ENCODE measurements around the gene MED12L. TPM values are rescaled to one million over a fixed set of nuclear protein-coding genes. Genes with fewer than 3 reads are reported as not detected.

Gene MED12L
- total RNA-seq, 2 experiments from 2014 or later = 1.6 to 2.1 TPM

GRCh38 chr3:151171145-151171757, 85.8 kb downstream of the MED12L start:
- peak; percentile 39 for DNase-seq
- Mint-ChIP-seq H3K4me1 (peaks cover 50% of the 10 kb centered on the region), H3K9me3 (no peaks in the 10 kb centered on the region), H3K27me3 (no peaks in the 10 kb centered on the region), H3K4me3 (peak overlapping the region; percentile 49), H3K27ac (peak overlapping the region; percentile 88), H3K36me3 (no peaks in the 10 kb centered on the region)

GRCh38 chr3:151174351-151174750, 88.9 kb downstream of the MED12L start:
- no peak for DNase-seq
- Mint-ChIP-seq H3K4me1 (peaks cover 39% of the 10 kb centered on the region), H3K9me3 (no peaks in the 10 kb centered on the region), H3K27me3 (no peaks in the 10 kb centered on the region), H3K27ac (no peak overlapping the region), H3K4me3 (no peak overlapping the region), H3K36me3 (no peaks in the 10 kb centered on the region)

DNA sequence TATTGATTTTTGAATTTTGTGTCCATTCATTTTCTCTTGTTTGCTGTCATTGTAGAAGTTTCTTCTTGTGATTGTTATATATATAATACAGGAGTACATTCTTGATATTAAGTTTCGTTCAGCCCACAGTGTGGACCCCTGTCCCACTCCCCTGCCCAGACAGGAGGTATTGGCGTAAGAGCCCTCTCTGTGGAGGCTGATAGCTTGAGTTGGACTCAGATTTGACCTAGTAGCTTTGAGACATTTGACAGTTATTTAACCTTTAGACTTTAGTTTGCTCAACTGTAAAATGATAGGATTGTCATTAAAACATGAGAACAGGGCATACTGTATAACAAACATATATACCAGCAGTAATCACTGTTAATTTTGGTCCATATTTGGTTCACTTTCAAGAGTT, 90.5 kb downstream of the MED12L start:
- Mint-ChIP-seq H3K27ac (no peak overlapping the region), H3K4me3 (no peak overlapping the region), H3K9me3 (no peaks in the 10 kb centered on the region), H3K36me3 (no peaks in the 10 kb centered on the region), H3K27me3 (no peaks in the 10 kb centered on the region), H3K4me1 (peaks cover 27% of the 10 kb centered on the region)
- DNase-seq = no peak

DNA sequence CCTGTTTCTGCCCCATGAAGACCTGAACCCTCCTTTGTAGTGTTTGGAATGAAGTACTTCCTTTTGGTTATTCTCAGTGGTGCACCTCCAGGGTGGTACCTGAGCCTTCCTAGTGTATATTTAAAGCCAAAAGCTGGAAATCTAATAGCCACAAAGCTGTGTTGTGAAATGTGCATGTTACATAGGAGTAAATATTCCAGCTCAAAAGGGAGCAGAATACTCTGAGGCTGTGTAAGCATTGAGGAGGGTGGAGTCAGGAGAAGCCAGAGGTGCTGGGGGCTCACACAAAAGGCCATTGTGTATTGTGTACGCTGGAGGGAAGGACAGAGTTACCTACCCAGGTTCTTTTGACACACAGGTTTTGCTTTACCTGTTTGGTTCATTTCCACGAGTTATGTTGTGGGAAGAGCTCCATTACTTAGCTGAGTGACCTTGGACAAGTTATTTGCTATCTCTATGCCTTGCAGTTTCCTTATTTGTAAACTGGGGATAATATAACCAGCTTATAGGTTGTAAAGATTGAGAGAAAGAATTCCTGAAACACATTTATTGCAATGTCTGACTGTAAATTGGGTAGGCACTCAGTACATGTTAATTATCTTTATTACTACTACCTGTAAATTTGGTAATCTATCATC, 92.9 kb downstream of the MED12L start:
- no peak for DNase-seq
- H3K9me3 Mint-ChIP-seq = no peaks in the 10 kb centered on the region
- no peaks in the 10 kb centered on the region for H3K27me3 Mint-ChIP-seq
- H3K27ac Mint-ChIP-seq = no peak overlapping the region
- no peaks in the 10 kb centered on the region for H3K36me3 Mint-ChIP-seq
- H3K4me3 Mint-ChIP-seq = no peak overlapping the region
- H3K4me1 Mint-ChIP-seq = peaks cover 19% of the 10 kb centered on the region

DNA sequence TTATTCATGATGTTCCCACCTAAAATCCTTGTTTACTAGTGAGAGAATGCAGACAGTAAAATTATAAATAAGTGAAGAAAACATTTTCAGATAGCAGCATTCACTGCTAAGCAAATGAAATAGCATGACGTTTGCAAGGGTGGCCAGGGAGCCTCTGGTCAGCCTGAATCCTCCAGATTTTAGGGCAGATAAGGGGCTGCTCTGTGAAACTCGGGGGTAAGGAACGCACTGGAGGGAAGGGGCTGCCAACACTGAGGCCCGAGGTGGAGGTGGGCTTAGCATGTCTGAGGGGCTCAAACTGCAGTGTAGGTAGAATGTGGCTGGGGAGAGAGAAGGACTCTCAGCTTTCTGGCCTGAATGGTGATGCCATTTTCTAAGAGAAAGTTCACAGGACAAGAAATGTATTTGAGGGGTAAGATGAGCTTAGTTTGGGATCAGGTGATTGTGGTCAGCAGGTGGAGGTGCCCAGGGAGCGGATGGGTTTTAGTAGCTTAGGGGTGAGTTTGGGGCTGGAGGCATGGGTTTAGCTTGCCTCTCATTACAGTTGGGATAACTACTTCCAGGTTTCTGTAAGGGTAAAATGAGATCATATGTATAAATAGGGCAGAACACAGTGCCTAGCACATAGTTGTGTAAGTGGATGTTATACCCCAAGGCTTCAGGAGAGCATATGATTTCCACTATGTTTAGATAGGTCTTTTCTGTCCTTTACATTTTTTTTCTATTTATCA, 97.0 kb downstream of the MED12L start:
- Mint-ChIP-seq H3K27me3 (no peaks in the 10 kb centered on the region), H3K9me3 (no peaks in the 10 kb centered on the region), H3K27ac (no peak overlapping the region), H3K4me3 (no peak overlapping the region), H3K36me3 (peaks cover 8% of the 10 kb centered on the region), H3K4me1 (peaks cover 34% of the 10 kb centered on the region)
- no peak for DNase-seq

- Mint-ChIP-seq H3K27ac (peak overlapping the region; percentile 59), H3K36me3 (peaks cover 8% of the 10 kb centered on the region), H3K4me3 (peak overlapping the region; percentile 58), H3K4me1 (peaks cover 38% of the 10 kb centered on the region), H3K27me3 (no peaks in the 10 kb centered on the region), H3K9me3 (no peaks in the 10 kb centered on the region)
- DNase-seq = no peak
Observed at GRCh38 chr3:151183265-151183671, 97.8 kb downstream of the MED12L start.

DNA sequence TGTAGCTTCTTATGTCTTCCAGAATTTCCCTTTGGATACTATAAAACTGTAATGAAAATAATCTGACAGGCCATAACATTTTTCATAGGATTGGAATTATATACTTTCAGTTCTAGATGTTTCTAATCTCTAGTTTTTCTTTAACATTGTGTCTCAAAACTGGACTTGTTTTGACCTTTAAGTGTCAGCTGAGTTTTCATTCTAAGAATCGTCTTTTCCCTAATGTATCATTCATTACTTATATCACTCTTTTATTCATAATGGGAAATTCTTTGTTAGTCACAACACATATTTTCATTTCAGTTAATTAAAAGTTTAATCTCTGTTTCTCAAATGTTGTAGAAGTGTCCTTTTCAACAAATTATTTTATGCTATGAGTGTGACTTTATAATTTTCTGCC, 105.6 kb downstream of the MED12L start:
- Mint-ChIP-seq H3K9me3 (peaks cover 16% of the 10 kb centered on the region), H3K27me3 (no peaks in the 10 kb centered on the region), H3K4me3 (no peak overlapping the region), H3K27ac (peak overlapping the region; percentile 87), H3K36me3 (peaks cover 38% of the 10 kb centered on the region), H3K4me1 (peaks cover 52% of the 10 kb centered on the region)
- no peak for DNase-seq

DNA sequence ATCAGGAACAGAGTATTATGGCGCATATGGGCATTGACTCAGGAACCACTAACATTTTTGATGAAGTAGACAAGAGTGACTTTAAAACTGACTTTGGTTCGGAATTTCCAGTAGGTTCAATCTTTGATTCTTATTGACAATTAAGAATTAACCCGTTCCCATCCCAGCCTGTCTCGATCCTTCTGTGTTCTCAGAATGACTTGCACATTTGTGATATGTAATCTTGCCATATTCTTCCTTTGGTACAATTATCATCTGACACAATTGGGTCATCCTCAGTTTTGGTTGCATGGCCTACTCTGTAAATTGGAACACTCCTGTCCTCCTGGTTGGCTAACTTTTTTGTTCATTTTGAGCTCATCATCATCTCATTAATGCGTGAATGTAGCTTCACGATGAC, 107.1 kb downstream of the MED12L start:
- H3K36me3 Mint-ChIP-seq = peaks cover 49% of the 10 kb centered on the region
- peaks cover 44% of the 10 kb centered on the region for H3K4me1 Mint-ChIP-seq
- peaks cover 16% of the 10 kb centered on the region for H3K9me3 Mint-ChIP-seq
- H3K4me3 Mint-ChIP-seq = no peak overlapping the region
- H3K27me3 Mint-ChIP-seq = no peaks in the 10 kb centered on the region
- no peak for DNase-seq
- H3K27ac Mint-ChIP-seq = no peak overlapping the region

GRCh38 chr3:151195826-151196225, 110.4 kb downstream of the MED12L start:
- no peak for DNase-seq
- no peak overlapping the region for H3K4me3 Mint-ChIP-seq
- H3K9me3 Mint-ChIP-seq = peaks cover 24% of the 10 kb centered on the region
- H3K27ac Mint-ChIP-seq = peak overlapping the region; percentile 23
- peaks cover 42% of the 10 kb centered on the region for H3K4me1 Mint-ChIP-seq
- H3K27me3 Mint-ChIP-seq = no peaks in the 10 kb centered on the region
- peaks cover 74% of the 10 kb centered on the region for H3K36me3 Mint-ChIP-seq

- Mint-ChIP-seq H3K4me3 (no peak overlapping the region), H3K36me3 (peaks cover 72% of the 10 kb centered on the region), H3K9me3 (peaks cover 18% of the 10 kb centered on the region), H3K27me3 (no peaks in the 10 kb centered on the region), H3K27ac (peak overlapping the region; percentile 23), H3K4me1 (peaks cover 36% of the 10 kb centered on the region)
- no peak for DNase-seq
Observed at GRCh38 chr3:151196434-151196833, 111.0 kb downstream of the MED12L start.

GRCh38 chr3:151197228-151197627, 111.8 kb downstream of the MED12L start:
- peaks cover 77% of the 10 kb centered on the region for H3K36me3 Mint-ChIP-seq
- H3K9me3 Mint-ChIP-seq = peaks cover 18% of the 10 kb centered on the region
- no peak overlapping the region for H3K4me3 Mint-ChIP-seq
- H3K27me3 Mint-ChIP-seq = no peaks in the 10 kb centered on the region
- peaks cover 34% of the 10 kb centered on the region for H3K4me1 Mint-ChIP-seq
- peak overlapping the region; percentile 42 for H3K27ac Mint-ChIP-seq
- no peak for DNase-seq

DNA sequence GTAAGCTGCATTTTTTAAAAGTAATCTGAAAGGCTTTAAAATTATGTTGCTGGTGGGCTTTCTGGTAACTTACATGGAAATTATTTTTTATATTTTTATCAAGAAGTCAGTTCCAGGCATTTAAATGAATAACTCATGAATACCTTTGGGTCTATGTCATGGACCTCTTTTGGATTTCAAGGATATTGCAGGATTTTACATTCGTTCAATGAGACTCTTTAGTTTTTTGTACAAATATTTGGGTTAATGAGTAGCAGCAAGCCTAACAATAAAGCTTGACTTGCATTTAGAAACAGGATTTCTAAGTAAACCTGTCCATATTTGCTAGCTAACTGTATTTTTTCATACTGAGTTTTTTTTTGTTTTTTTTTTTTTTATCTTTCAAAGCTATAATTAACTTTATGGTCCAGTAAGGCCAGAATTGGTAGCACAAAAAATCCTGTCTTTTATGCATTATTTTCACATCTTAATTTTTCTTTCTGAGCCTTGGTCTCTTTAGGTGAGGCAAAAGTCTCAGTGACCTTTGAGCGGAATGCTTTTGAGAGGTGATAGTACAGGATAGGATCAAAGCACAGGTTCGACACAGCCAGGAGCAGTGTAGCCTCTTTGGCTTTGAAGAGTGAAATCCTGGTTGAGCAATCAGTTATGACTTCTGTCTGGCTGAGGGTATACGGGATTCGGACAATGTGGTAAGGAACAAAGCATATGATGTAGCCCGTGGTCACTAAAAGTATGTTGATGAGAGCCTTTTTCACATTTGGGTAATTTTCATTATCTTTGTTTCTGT, 112.7 kb downstream of the MED12L start:
- H3K4me3 Mint-ChIP-seq = peak overlapping the region; percentile 83
- DNase-seq = no peak
- H3K27me3 Mint-ChIP-seq = peaks cover 3% of the 10 kb centered on the region
- H3K27ac Mint-ChIP-seq = peak overlapping the region; percentile 98
- peaks cover 78% of the 10 kb centered on the region for H3K36me3 Mint-ChIP-seq
- peaks cover 32% of the 10 kb centered on the region for H3K4me1 Mint-ChIP-seq
- H3K9me3 Mint-ChIP-seq = peaks cover 17% of the 10 kb centered on the region

- DNase-seq = no peak
- peaks cover 4% of the 10 kb centered on the region for H3K27me3 Mint-ChIP-seq
- H3K4me1 Mint-ChIP-seq = peaks cover 33% of the 10 kb centered on the region
- peaks cover 73% of the 10 kb centered on the region for H3K36me3 Mint-ChIP-seq
- H3K9me3 Mint-ChIP-seq = peaks cover 15% of the 10 kb centered on the region
- H3K4me3 Mint-ChIP-seq = peak overlapping the region; percentile 83
- peak overlapping the region; percentile 98 for H3K27ac Mint-ChIP-seq
Observed at GRCh38 chr3:151198849-151199248, 113.4 kb downstream of the MED12L start.

DNA sequence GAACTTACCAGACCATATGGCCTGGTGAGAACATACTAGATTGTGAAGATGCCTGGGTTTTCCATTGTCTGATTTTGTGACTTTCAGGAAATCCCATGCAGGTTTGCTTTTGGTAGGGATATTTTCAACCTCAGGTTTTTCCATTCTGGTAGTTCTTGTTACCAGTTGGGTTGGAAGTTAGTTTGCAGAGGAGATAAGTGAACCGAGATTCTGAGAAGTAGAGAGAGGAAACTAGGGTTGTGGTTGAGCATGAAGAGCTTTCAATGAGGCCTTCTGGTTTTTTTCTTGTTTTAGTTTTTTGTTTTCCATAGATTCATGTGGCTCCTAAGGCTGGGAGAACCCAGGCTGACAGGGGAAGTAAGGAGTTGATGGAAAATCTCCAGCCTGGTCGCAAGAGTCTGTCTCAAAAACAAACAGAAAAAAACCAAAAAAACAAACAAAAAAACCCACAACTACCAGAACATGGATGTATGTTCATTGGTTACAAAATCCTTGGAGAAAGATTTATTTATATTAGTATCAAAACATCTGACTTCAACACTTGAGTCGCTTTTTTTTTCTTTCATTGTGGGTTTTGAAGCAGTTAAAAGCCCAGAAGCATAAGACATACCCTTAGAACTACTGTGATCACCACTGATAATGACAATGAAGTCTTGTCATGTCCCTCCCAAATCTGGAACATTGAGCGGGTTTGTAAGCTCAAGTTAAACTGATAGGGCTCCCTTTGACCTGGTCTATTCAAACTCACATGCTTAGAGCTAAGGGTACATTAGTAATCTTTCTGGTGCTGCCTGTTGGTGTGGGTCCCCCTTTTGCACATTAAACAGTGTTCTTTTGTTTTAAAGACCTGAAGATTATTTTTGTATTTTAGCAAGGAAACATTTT, 114.3 kb downstream of the MED12L start:
- DNase-seq = no peak
- Mint-ChIP-seq H3K36me3 (peaks cover 65% of the 10 kb centered on the region), H3K27ac (peak overlapping the region; percentile 98), H3K9me3 (peaks cover 13% of the 10 kb centered on the region), H3K4me3 (peak overlapping the region; percentile 83), H3K27me3 (peaks cover 4% of the 10 kb centered on the region), H3K4me1 (peaks cover 42% of the 10 kb centered on the region)
